Activated T-cell treated with anti-CD3 and anti-CD28 coated beads, Interleukin-2, amount 50 U/mL, for 48 hours (primary cell): Measurements from ENCODE around the gene NCK1.
A peak's percentile ranks its signal among the peaks of the same experiment; 100 is the strongest.
"Not testable (repeated sequence)": the region's sequence is repeated elsewhere in the genome, so short reads cannot be mapped to it uniquely, and the experiment has no call there.

ENCODE experiments used
- DNase-seq, 2 experiments: peaks; one replicate each; pipeline ENCODE4 v3.0.0-alpha.2; 2020

NCK1 gene

DNA sequence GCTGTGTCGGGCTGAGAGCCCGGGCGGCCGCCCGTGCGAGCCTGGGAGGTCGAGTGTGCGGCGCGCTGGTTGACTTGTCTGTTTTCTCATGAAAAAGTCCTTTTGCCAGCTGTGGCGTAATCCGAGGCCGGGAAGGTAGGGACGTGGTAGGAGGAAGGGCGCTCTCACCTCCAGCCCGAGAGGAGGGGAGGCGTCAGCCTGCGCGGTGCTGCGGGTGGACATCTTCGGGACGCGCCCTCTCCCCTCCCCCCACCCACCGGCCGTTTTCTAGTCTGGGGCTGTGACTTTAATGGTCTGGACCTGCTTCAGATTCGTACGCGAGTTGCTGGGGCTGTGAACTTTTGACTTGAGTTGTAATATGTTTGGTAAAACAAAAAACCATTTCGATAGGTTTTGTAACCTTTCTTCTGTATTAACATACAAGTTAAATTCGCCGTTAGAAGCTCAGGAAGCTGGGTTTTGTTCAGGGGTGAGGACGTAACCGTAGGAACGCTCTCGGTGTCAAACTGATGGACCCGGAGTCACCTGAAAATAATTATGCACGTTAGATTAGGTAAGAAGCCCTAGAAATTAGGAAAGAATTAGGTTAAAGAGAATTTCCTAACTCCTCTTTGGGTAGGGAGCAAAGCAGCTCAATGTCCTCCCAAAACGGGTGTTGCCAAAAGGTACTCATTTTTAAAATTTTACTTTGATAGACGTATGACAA, 762 bp downstream of the NCK1 start:
- peak; percentile 70 to 74 for DNase-seq

DNA sequence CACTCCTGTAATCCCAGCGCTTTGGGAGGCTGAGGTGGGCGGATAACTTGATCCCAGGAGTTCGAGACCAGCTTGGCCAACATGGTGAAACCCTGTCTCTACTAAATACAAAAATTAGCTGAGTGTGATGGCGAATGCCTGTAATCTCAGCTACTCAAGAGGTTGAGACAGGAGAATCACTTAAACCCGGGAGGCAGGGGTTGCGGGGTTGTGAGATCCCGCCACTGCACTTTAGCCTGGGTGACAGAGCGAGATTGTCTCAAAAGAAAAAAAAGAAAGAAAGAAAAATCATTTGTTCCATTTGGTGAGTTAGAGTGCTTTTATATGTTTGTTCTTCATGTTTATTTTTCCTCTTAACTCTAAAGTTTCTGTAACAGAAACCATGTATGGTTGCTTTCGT, 7.3 kb downstream of the NCK1 start:
- no peak for DNase-seq

DNA sequence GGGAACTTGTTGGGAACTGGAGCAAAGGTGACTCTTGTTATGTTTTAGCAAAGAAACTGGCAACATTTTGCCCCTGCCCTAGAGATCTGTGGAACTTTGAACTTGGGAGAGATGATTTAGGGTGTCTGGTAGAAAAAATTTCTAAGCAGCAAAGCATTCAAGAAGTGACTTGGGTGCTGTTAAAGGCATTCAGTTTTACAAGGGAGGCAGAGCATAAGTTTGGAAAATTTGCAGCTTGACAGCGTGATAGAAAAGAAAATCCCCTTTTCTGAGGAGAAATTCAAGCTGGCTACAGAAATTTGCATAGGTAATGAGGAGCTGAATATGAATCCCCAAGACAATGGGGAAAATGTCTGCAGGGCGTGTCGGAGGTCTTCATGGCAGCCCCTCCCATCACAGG, 10.2 kb downstream of the NCK1 start:
- not testable (repeated sequence) for DNase-seq

DNA sequence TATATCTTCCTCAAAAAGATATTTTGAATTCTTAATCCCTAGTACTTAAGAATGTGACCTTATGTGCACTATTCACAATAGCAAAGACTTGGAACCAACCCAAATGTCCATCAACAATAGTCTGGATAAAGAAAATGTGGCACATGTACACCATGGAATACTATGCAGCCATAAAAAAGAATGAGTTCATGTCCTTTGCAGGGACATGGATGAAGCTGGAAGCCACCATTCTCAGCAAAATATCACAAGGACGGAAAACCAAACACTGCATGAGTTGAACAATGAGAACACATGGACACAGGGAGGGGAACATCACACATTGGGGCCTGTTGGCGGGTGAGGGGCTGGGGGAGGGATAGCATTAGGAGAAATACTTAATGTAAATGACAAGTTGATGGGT, 17.5 kb downstream of the NCK1 start:
- DNase-seq, result not testable (repeated sequence)

DNA sequence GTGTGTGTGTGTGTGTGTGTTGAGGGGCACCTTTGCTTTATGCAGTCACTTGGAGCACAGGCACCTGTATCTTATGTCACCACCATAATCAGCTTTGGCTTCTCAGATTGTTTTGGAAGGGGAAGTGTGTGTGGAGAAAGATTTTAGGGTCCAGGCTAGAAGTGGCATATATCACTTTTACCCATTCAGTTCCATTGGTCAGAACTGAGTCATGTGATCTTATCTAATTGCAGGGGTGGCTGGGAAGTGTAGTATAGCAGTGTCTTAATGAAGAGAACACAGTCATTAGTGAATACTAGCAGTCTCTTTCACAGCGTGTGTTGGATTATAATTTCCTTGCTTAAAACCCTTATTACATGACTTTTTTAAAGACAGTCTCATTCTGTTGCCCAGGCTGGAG, 20.6 kb downstream of the NCK1 start:
- DNase-seq, result no peak

DNA sequence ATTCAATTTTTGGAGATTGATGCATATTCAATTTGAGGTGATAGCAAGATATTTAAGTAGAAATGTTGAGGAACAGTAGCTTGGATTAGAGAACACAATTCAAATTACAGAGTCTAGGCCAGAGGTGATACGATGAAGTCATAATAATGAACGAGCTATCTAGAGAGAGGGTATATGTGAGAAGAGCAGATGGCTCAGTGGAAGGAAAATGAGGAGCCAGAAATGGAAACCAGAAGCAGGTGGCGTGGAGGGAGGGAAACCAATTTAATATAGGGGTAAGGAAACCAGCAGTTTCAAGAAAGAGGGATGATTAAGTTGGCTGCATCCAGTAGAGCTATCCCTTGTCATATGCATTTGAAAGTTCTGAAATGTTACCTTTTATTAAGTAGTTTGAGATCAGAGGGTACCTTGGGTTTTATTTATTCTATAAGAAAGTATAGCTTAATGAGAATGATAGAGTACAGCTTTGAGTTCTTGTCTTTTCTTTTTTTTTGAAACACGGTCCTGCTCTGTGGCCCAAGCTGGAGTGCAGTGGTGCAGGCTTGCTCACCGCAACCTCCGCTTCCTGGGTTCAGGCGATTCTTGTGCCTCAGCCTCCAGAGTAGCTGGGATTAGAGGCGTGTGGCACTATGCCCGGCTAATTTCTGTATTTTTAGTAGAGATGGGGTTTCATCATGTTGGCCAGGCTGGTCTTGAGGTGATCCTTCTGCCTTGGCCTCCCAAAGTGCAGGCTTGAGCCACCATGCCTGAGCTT, 22.1 kb downstream of the NCK1 start:
- no peak for DNase-seq

DNA sequence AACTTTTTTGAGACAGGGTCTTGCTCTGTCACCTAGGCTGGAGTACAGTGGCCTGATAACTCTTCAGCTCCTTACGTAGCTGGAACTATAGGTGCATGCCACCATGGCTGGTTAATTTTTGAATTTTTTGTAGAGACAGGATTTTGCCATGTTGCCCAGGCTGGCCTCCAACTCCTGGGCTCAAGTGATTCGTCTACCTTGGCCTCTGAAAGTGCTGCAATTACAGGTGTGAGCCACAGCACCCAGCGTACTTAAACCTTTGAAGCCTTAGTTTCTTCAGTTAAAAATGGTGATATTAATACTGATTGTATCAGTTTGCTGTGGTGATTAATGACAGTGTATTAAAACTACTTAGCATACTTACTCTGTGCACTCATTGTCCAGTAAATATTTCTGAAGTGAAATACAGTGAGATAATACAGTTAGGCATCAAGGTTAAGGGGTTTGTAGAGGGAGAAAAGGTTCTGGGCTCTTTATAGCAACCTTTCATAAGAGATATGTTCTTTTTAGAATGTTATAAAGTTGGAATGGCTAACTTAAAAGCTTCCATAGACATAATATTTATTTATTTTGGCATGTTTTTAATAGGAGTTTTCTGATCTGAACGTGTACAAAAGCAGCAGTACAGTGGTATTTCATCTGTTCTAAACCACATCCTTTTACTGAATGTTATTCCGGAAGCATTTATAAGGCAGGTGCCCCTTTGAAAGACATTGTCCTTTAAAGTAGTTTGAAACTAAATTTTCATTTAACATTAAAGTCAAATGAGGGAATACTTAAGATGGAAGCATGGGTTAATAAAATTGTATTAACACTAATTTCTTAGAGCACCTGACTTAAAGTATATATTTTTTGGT, 23.6 kb downstream of the NCK1 start:
- no peak for DNase-seq

DNA sequence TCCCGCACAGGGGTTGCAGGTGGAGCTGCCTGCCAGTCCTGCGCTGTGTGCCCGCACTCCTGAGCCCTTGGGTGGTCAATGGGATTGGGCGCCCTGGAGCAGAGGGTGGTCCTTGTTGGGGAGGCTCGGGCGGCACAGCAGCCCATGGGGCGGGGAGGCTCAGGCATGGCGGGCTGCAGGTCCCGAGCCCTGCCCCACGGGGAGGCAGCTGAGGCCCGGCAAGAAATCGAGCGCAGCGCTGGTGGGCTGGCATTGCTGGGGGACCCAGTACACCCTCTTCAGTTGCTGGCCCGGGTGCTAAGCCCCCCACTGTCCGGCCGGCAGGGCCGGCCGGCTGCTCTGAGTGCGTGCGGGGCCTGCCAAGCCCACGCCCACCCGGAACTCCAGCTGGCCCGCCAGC, 27.9 kb downstream of the NCK1 start:
- no peak for DNase-seq

DNA sequence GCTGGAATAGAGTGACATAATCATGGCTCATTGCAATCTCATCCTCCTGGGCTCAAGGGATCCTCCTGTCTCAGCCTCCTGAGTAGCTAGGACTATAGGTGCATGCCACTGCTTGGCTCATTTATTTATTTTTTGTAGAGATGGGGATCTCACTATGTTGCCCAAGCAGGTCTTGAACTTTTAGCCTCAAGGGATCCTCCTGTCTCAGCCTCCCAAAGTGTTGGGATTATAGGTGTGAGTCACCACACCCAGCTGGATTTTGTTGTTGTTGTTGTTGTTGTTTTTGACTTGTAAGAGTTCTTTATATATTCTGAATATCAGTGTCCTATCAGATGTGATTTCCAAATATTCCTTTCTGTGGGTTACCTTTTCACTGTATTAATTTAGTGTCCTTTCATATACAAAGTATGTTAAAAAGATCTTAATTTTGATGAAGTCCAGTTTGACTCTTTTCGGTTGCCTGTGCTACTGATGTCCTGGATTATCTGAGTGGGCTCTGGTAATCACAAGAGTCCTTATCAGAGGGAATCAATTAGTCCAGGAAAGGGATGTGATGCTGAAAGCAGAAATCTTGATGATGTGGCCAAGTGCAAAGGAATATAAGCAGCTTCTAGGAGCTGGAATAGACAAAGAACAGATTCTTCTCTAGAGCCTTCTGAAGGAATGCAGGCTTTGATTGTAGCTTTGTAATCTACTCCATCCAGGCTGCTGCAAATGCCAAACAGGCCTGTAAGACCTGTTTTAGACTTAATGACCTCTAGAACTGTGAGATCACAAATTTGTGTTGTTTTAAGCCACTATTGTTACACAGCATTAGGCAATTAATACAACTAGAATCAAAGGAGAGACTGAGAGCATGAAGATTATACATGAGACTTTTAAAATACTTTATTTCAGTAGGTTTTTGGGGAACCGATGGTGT, 30.2 kb downstream of the NCK1 start:
- no peak for DNase-seq

DNA sequence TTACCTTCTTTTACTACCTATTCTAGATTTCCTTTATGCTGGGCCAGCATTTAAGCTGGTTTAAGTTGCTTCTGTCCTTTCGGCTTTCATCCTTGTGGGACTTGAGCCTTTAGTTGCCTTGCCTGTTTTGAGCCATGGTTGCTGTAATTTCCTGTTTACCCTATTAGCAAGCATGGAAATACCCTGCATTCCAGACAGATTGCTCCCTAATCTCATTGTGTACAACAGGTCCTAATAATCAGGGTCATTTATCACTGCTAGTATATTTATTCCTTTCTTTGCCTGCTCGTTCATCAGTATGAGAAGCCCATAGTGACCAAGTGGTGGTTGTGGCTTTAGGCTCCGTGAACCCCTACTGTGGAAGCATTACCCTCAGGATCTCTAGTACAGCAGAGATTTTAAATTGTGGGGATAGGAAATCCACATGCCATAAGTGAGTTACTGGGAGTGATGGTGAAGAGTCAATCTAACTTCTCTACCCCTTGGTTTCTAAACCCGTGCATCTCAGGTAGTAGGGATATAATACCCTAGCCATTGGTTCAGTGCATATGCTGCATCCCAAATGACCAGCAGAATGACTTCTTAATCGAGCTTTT, 31.9 kb downstream of the NCK1 start:
- DNase-seq, result no peak

DNA sequence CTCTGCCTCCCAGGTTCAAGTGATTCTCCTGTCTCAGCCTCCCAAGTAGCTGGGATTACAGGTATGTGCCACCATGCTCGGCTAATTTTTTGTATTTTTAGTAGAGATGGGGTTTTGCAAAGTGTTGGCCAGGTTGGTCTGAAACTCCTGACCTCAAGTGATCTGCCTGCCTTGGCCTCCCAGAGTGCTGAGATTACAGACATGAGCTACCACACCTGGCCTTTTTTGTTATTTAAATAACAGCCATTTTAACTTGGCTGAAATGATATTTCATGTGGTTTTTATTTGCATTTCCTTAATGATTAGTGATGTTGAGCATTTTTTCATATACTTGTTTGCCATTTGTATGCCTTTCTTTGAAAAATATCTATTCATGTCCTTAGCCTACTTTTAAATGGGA, 35.2 kb downstream of the NCK1 start:
- DNase-seq, result not testable (repeated sequence)

DNA sequence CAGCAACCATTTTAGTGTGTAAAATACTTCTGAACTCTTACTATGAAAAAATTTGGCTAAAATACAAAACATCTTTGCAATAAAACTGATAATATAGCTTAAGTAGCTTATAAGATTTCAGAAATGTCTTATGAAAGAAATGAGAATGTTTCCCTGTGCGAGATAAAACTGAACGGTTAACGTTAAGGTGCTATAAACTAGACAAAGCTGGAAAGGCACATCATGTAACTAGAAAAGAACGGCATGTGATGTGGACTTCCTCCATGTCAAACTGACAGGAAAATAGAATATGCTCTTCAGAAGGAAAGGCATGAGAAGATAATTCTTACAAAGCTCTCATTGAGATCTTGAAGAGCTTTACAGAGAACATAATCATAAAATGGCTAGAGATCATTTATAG, 36.5 kb downstream of the NCK1 start:
- DNase-seq, result no peak

DNA sequence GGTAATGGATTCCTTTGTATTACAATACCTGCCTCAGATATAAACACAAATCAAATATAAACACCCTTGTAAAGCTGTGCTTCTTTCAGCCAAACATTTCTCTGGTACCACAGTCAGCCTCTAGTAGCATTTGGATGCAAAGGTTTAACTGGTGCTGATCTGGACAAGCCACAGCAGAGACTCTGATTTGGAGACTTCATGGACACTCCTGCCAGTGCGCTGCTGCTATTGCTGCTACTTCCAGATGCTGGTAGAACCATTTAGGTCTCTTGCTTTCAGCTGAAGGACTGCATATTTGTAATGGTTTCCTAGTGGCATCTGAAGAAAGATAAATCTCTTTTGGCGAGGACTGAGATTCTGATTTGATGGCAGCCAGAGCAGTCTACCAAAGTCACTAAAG, 36.9 kb downstream of the NCK1 start:
- no peak for DNase-seq

DNA sequence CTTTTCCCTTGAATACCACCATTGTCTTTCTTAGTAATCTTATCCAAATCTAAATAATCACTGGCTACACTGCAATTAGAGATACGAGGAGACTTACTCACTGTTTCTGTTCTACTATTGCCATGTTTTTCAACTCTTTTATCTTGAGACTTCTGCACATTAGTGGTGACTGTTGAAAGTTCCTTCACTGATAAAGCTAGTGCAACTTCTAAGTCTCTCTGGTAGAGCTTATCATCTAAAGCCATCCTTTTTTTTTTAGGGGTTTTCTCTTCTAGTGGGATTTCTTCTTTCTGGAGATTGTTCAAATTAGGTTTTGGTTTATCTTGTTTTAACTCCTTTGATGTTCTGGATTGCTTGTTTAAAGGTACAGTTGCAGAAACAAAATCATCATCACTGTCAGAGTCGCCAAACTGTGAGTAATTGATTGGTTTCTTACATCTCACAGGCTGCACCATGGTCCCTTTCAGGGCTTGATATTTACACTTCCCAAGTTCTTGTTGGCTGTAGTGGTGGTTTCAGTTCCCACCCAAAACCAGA, 37.7 kb downstream of the NCK1 start:
- DNase-seq, result no peak

DNA sequence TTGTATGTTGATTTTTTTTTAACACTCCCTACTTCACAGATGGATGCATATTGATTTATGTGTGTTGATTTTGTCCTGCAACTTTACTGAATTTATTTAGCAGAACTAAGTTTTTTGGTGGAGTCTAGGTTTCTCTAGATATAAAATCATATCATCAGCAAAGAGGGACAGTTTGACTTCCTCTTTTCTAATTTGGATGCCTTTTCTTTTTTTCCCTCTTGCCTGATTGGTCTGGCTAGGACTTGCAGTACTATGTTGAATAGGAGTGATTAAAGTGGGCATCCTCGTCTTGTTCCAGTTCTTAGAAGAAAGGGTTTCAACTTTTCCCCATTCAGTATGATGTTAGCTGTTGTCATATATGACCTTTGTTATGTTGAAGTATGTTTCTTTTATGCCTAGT, 38.7 kb downstream of the NCK1 start:
- DNase-seq, result not testable (repeated sequence)

DNA sequence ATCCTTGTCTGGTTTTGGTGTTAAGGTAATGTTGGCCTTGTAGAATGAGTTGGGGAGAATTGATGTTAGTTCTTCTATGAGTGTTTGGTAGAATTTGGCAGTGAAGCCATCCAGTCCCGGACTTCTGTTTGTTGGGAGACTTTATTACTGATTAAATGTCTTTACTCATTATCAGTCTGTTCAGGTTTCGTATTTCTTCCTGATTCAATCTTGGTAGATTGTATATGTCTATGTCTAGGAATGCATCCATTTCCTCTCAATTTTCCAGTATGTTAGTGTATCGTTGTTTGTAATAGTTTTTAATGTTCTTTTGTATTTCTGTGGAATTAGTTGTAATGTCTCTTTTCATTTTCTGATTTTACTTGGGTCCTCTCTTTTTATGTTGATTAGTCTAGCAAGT, 39.4 kb downstream of the NCK1 start:
- DNase-seq, result no peak

DNA sequence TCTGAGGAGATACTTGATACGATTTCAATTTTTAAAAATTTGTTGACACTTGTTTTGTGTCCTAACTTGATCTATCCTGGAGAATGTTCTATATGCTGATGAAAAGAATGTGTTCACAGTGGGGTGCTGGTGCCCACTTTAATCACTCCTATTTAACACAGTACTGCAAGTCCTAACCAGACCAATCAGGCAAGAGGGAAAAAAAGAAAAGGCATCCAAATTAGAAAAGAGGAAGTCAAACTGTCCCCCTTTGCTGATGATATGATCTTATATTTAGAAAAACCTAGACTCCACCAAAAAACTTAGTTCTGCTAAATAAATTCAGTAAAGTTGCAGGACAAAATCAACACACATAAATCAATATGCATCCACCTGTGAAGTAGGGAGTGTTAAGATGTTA, 40.5 kb downstream of the NCK1 start:
- DNase-seq, result not testable (repeated sequence)

DNA sequence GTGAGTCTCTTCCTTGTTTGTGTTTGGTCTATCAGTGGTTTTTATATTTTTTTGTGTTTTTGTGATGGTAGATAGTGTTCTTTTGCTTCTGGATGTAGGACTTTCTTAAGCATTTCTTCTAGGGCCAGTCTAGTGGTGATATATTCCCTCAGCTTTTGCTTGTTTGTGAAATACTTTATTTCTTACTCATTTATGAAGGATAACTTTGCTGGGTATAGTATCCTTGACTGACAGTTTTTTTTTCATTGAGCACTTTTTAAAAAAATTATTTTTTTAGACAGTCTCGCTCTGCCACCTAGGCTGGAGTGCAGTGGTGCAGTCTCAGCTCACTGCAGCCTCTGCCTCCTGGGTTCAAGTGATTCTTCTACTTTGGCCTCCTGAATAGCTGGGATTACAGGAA, 41.9 kb downstream of the NCK1 start:
- no peak for DNase-seq

DNA sequence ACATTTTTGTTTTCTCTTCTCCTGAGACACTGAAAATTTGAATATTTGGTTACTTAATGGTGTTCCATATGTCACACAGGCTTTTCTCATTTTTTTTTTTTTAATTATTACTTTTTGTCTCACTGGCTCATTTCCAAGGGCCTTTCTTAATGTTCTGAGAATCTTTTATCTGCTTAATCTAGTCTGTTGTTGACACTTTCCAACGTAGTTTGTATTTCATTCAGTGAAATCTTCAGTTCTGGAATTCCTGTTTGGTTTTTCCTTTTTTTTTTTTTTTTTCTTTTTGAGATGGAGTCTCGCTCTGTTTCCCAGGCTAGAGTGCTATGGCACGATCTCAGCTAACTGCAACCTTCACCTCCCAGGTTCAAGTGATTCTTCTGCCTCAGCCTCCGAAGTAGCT, 42.7 kb downstream of the NCK1 start:
- DNase-seq, result no peak

DNA sequence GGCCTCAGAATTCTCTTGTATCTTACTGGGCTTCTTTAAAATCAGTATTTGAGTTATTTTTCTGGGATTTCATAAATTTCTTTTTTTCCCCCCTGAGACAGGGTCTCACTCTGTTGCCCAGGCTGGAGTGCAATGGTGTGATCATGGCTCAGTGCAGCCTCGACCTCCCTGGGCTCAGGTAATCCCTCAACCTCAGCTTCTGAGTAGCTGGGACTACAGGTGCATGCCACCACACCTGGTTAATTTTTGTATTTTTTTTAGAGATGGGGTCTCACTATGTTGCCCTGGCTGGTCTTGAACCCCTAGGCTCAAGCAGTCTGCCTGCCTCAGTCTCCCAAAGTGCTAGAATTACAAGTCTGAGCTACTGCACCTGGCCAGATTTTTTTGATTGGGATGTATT, 43.5 kb downstream of the NCK1 start:
- no peak for DNase-seq

DNA sequence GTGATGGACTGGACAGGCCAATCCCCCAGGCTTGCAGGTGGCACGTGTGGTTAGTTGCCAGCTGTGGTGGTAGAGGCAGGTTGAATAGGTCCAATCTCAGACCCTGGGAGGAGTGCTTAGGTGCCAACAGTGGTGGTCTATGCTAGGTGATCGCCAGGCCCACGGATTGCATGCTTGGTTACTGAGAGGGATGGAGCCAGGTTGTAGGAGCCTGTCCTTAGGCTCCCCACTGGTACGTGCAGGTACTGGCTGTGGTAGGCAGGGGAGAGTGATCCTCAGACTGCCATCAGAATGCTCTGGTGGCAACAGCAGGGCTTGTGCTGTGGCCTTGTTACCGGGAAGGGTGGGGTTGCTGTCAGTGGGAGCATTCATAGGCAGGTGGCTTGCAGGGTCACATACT, 44.7 kb downstream of the NCK1 start:
- no peak for DNase-seq

DNA sequence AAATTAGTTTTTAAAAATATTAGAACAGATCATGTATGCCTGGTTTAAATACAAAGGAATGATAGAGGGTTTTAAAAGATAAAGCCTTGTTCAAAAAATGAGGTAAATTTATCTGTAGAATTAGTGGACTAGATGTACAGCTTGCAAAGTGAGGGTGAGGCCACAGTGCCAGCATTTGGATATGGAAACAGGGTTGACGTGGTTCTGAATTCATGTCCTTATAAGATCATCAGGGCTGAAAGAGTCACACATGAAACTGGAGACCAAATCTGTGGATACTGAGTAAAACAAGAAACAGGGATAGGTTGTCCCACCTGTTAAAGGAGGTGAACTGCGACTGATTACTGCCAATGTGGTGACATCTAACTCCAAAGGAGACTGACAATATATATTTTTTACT, 46.3 kb downstream of the NCK1 start:
- DNase-seq, result no peak
